GM12801 (cell line): ENCODE data around the gene SFSWAP.

Experiments used
- TF ChIP-seq, protein P1 (sequence below): IDR thresholded peaks from one replicate; pipeline ENCODE4 v1.5.1; 2011; ENCODE audit warnings: control low read depth; ENCODE audit not compliant: insufficient read length; ENCODE audit errors: extremely low read depth

Gene SFSWAP

DNA sequence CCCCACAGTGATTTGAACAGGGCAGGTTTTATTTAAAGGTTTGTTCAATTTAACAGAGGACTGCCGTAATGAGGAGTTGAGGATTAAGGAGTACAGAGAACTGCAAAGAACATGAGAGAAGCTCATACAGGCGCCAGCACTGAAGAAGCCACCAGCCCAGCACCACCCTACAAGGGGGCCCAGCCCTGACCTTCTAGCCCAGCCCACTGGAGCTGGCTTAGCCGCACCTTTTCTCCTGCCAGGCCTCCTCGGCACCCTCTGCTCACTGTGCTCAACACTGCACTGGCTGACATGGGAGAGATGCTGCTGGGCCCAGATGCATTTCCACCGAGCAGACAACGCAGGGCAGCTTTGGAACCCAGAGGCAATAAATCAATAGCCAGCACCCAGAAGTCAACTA, 36.5 kb upstream of the SFSWAP start:
- TF ChIP-seq, protein P1, sequence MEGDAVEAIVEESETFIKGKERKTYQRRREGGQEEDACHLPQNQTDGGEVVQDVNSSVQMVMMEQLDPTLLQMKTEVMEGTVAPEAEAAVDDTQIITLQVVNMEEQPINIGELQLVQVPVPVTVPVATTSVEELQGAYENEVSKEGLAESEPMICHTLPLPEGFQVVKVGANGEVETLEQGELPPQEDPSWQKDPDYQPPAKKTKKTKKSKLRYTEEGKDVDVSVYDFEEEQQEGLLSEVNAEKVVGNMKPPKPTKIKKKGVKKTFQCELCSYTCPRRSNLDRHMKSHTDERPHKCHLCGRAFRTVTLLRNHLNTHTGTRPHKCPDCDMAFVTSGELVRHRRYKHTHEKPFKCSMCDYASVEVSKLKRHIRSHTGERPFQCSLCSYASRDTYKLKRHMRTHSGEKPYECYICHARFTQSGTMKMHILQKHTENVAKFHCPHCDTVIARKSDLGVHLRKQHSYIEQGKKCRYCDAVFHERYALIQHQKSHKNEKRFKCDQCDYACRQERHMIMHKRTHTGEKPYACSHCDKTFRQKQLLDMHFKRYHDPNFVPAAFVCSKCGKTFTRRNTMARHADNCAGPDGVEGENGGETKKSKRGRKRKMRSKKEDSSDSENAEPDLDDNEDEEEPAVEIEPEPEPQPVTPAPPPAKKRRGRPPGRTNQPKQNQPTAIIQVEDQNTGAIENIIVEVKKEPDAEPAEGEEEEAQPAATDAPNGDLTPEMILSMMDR, result no peak

DNA sequence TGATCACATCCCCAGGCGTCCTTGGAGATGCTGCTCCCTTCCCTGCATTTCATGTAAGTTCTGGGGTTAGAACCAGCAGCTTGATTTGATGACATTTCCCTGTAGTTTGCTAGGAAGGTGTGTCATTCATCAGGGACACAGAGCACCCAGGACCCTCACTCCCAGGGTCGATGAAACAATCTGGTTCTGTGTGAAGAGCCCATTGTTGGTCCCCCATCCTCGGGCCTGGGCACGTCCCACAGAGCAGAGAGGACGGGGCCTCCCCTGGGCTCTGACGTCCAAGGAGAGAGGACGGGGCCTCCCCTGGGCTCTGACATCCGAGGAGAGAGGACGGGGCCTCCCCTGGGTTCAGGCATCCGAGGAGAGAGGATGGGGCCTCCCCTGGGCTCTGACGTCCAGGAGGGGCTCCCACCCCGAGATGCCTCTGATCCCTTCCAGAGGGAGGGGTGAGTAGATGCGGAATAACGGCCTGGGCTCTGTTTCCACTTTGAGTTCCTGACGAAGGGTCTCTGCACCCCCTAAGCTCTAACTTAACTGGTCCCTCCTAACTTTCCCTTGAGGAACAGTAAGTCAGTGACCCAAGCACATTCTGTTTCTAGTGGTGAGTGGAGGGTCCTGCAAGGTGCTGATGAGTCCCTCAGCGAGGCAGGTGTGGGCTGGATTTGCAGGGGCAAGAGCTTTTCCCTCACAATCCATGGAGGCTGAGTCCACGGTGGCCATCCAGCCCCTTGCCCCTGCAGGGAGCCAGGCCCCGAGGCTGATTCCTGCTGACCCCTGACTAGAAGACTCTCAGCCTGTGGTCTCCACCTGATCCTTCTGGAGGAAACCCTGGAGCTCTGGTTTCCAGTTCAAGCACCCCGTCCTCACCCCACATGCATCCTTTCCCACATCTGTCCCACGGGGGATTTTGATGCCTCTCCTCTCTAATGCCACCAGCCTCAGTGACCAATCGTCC, 35.5 kb upstream of the SFSWAP start:
- TF ChIP-seq, protein P1, result no peak

DNA sequence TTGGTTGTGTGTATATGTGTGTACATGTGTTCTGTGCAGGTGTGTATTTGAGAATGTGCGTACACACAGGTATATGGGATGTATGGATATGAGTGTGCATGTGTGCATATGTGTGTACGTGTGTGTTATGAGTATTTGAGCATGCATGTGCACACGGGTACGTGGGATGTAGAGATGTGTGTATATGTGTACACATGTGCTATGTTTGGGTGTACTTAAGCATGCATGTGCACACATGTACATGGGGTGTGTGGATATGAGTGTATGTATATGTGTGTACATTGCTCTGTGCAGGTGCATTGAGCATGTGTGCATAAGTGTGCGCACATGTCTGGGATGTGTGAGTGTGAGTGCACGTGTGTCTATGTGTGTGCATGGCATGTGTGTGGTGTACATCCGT, 34.3 kb upstream of the SFSWAP start:
- TF ChIP-seq, protein P1, result no peak

DNA sequence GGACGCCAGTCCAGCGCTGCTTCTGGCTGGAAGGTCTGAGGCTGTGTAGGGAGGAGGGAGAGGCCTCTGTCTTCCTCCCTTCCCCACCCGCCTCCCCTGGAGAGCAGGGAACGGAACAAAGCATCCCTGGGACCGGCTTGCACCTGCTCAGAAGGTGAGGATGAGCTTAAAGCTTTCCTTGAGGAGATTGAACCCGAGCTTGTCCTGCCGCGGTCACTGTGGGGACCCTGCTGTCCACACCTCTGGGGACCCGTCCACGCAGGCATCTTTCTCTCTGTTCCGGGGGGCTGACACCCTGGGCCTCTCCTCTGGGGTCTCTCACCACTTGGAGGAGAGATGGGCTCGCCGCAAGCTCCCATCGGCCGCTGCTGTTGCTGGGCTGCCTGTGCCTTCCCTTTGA, 33.2 kb upstream of the SFSWAP start:
- TF ChIP-seq, protein P1, result no peak

DNA sequence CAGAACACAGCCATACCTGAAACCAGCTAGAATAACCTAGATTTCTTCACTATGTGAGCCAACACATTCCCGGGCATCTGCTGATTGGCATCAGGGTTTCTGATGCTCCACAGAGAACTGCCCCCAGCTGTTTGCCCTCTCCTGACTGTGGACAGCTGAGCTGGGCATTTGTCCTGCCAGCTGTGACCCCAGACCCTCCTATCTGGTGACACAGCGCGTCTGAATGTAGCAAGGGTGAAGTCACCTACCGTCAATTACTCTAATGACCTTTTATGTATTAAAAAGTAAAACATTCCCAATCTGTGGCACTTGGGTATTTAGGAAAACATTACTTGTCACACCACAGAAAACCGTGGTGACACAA, 29.7 kb upstream of the SFSWAP start:
- TF ChIP-seq, protein P1, result no peak

DNA sequence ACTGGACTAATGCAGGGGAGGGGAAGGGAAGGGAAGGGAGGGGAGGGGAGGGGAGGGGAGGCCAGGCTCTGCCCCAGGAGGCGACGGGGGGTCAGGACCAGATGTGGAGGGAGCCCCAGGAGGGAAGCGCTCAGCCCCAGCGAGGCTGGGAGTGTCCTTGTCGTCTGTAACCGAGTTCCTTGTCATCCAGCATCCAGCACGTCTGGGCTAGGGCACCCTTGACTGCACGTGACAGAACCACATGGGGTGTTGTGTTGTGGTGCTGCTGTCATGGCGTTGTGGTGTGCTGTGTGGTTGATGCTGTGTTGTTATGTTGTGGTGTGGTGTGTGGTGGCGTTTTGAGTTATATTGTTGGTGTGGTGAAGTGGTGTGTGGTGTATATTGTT, 28.4 kb upstream of the SFSWAP start:
- TF ChIP-seq, protein P1, result no peak

DNA sequence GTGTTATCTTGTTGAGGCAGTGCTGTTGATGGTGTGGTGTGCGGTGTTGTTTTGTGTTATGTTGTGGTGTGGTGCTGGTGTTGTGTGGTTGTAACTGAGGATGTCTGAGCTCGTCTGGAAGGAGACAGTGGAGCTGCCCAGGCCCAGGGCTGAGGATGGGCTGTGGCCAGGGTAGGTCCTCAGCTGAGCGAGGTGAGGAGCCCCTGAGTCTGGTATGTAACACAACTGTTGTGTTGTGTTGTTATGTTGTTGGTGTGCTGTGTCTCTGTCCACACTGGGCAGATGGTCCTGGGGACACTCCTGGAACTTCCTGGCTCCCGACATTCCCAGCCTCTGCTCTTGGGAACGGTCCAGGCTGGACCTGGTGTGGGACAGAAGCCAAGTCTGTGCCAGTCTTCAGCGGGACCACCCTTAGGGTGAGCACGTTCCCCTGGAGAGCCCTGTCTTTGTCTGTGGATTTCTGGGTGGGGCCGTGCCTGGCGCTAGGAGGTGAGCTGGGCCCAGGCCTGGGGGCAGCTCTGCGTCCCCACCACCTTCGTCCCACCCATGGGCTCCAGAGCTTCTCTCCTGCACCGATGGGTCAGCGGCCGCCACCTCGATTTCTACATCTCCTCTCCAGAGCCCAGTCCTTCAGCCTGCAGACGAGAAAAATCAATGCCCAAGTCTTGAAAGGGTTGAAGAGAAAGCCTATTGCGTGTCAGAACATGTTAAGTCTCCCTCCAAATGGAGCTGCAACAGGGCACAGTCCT, 27.4 kb upstream of the SFSWAP start:
- TF ChIP-seq, protein P1, result no peak
